ENCODE data around the gene VAMP8. TPM values are rescaled to one million over a fixed set of nuclear protein-coding genes. Genes with fewer than 3 reads are reported as not detected.

VAMP8 gene
- total RNA-seq, 2 donors from 2014 or later: 185 to 222 TPM

- no peak for TF ChIP-seq CTCF (IDR thresholded peaks at IDR 0.05)
- Histone ChIP-seq H3K9me3 (no peaks in the 10 kb centered on the region), H3K27ac (no peak overlapping the region), H3K9ac (ENCODE audit: low read depth in 2 of 2, low read length in 2 of 2) (no peak overlapping the region), H3K36me3 (peaks cover 11% of the 10 kb centered on the region), H3K27me3 (no peaks in the 10 kb centered on the region), H3K4me1 (no peaks in the 10 kb centered on the region), H3K4me3 (no peak overlapping the region)
- intact Hi-C loops (cut with DNase I): loop anchor here (10.0 kb wide), 1 partner anchor 155 kb away; no protein-coding TSS in a partner anchor
- no peak for DNase-seq
Observed at GRCh38 chr2:85549826-85550225, 27.6 kb upstream of the VAMP8 start.

- Histone ChIP-seq H3K27ac (no peak overlapping the region), H3K9me3 (no peaks in the 10 kb centered on the region), H3K36me3 (peaks cover 11% of the 10 kb centered on the region), H3K27me3 (no peaks in the 10 kb centered on the region), H3K4me1 (no peaks in the 10 kb centered on the region), H3K9ac (ENCODE audit: low read depth in 2 of 2, low read length in 2 of 2) (no peak overlapping the region), H3K4me3 (no peak overlapping the region)
- no peak for TF ChIP-seq CTCF (IDR thresholded peaks at IDR 0.05)
- DNase-seq: no peak
- intact Hi-C loops (cut with DNase I): loop anchor here (10.0 kb wide), 1 partner anchor 156 kb away; no protein-coding TSS in a partner anchor
Observed at GRCh38 chr2:85550486-85550885, 26.9 kb upstream of the VAMP8 start.

- H3K9me3 ChIP-seq: no peaks in the 10 kb centered on the region
- no peak overlapping the region for H3K9ac ChIP-seq (ENCODE audit: low read depth in 2 of 2, low read length in 2 of 2)
- no peaks in the 10 kb centered on the region for H3K27me3 ChIP-seq
- intact Hi-C loops (cut with DNase I): loop anchor here (2.0 to 10.0 kb wide), 2 partner anchors 131 to 157 kb away; no protein-coding TSS in a partner anchor
- no peaks in the 10 kb centered on the region for H3K4me1 ChIP-seq
- peaks cover 4% of the 10 kb centered on the region for H3K36me3 ChIP-seq
- H3K27ac ChIP-seq: no peak overlapping the region
- TF ChIP-seq CTCF (IDR thresholded peaks at IDR 0.05): peak; percentile 92
- DNase-seq: peak; percentile 92
- no peak overlapping the region for H3K4me3 ChIP-seq
Observed at GRCh38 chr2:85551698-85552678, 25.4 kb upstream of the VAMP8 start.

GRCh38 chr2:85553184-85553583 is 24.2 kb upstream of the VAMP8 start:
- Histone ChIP-seq H3K9me3 (no peaks in the 10 kb centered on the region), H3K4me1 (no peaks in the 10 kb centered on the region), H3K4me3 (no peak overlapping the region), H3K36me3 (peaks cover 4% of the 10 kb centered on the region), H3K9ac (ENCODE audit: low read depth in 2 of 2, low read length in 2 of 2) (no peak overlapping the region), H3K27me3 (no peaks in the 10 kb centered on the region), H3K27ac (no peak overlapping the region)
- intact Hi-C loops (cut with DNase I): loop anchor here (2.0 to 10.0 kb wide), 2 partner anchors 132 to 158 kb away; no protein-coding TSS in a partner anchor
- DNase-seq: no peak
- TF ChIP-seq CTCF (IDR thresholded peaks at IDR 0.05): no peak

GRCh38 chr2:85554980-85555612 is 22.3 kb upstream of the VAMP8 start:
- intact Hi-C loops (cut with DNase I): loop anchor here (10.0 kb wide), 1 partner anchor 160 kb away; no protein-coding TSS in a partner anchor
- H3K4me1 ChIP-seq: no peaks in the 10 kb centered on the region
- H3K27me3 ChIP-seq: no peaks in the 10 kb centered on the region
- no peak for DNase-seq
- H3K36me3 ChIP-seq: peaks cover 4% of the 10 kb centered on the region
- H3K4me3 ChIP-seq: no peak overlapping the region
- no peak overlapping the region for H3K9ac ChIP-seq (ENCODE audit: low read depth in 2 of 2, low read length in 2 of 2)
- no peak for TF ChIP-seq CTCF (IDR thresholded peaks at IDR 0.05)
- no peaks in the 10 kb centered on the region for H3K9me3 ChIP-seq
- no peak overlapping the region for H3K27ac ChIP-seq
